Measurements from ENCODE around the gene BRME1. TPM values are rescaled to one million over a fixed set of nuclear protein-coding genes. Genes with fewer than 3 reads are reported as not detected.

The BRME1 gene
- total RNA-seq, 1 experiment from 2014 or later = 1.7 TPM

- POLR2A ChIA-PET = no interaction called here
Observed at GRCh38 chr19:13929340-13929739, 23.4 kb upstream of the BRME1 start.

More at GRCh38 chr19:13929340-13929739, 23.4 kb upstream of the BRME1 start:
- Histone ChIP-seq H3K4me2 (ENCODE audit: low read length) (no peak overlapping the region), H3K4me1 (ENCODE audit: control insufficient read depth in 1 of 2, insufficient read depth in 2 of 2, low read length in 2 of 2) (no peaks in the 10 kb centered on the region), H2AFZ (ENCODE audit: low read depth, low read length, poor library complexity, severe bottlenecking) (no peak overlapping the region), H4K20me1 (ENCODE audit: insufficient read depth) (no peaks in the 10 kb centered on the region), H3K4me3 (replicated peaks in 1 of 2; ENCODE audit: low read depth in 1 of 2, low read length in 2 of 2) (no peak overlapping the region), H3K9me3 (ENCODE audit: control insufficient read depth in 1 of 2, insufficient read depth in 1 of 2, low read depth in 1 of 2, low read length in 2 of 2) (no peaks in the 10 kb centered on the region), H3K27ac (ENCODE audit: low read depth, low read length) (no peak overlapping the region), H3K79me2 (ENCODE audit: insufficient read depth, low read length) (no peaks in the 10 kb centered on the region), H3K36me3 (ENCODE audit: control insufficient read depth in 1 of 2, insufficient read depth in 2 of 2, low read length in 2 of 2) (peaks cover 3 to 6% of the 10 kb centered on the region in 2 experiments; a peak in 2 of 4 replicates), H3K9me2 (ENCODE audit: insufficient read depth) (no peaks in the 10 kb centered on the region), H3K9ac (ENCODE audit: low read length) (no peak overlapping the region), H3K27me3 (ENCODE audit: insufficient read depth, low read length) (no peaks in the 10 kb centered on the region)
- ChIA-PET CTCF (interaction anchor here (0.6 kb wide), 1 partner anchor 18 kb away, joined by 3 read pairs; no protein-coding TSS in a partner anchor), RAD21 (ENCODE audit: low non-redundant PET in 1 of 2, low total read pairs in 2 of 2, uncharacterized antibody in 2 of 2, unreplicated experiment in 2 of 2) (no interaction called here)
- TF ChIP-seq SRF (IDR thresholded peaks at IDR 0.05; ENCODE audit: low read depth) = no peak
- no peak for TF ChIP-seq ZFX (IDR thresholded peaks at IDR 0.05)
- no peak for TF ChIP-seq FOSL1 (IDR thresholded peaks at IDR 0.05; ENCODE audit: low read depth)
- TF ChIP-seq JUND (IDR thresholded peaks at IDR 0.05) = no peak
- TF ChIP-seq RAD21 (IDR thresholded peaks at IDR 0.05; ENCODE audit: low read depth) = no peak
- no peak for TF ChIP-seq POLR2A (IDR thresholded peaks at IDR 0.05; ENCODE audit: borderline replicate concordance, extremely low read depth, insufficient read depth, insufficient read length)
- no peak for TF ChIP-seq TCF7L2 (IDR thresholded peaks at IDR 0.05; ENCODE audit: borderline replicate concordance, extremely low read depth, insufficient read depth, insufficient read length)
- no peak for TF ChIP-seq SIN3A (IDR thresholded peaks at IDR 0.05; ENCODE audit: low read depth)
- no peak for TF ChIP-seq SP1 (IDR thresholded peaks at IDR 0.05; ENCODE audit: low read depth)
- TF ChIP-seq ZBTB33 (IDR thresholded peaks at IDR 0.05; ENCODE audit: extremely low read depth, insufficient replicate concordance, low read length) = no peak
- no peak for TF ChIP-seq ZNF274 (IDR thresholded peaks at IDR 0.05; ENCODE audit: low read depth, low read length)
- TF ChIP-seq ATF3 (IDR thresholded peaks at IDR 0.05) = no peak
- no peak for TF ChIP-seq MAX (IDR thresholded peaks at IDR 0.05)
- no peak for TF ChIP-seq CTCF (IDR thresholded peaks at IDR 0.05 in 2 of 3, conservative IDR thresholded peaks at IDR 0.05 in 1 of 3; ENCODE audit: borderline replicate concordance in 1 of 3, insufficient read depth in 1 of 3, low read depth in 2 of 3, low read length in 2 of 3)
- no peak for TF ChIP-seq EZH2 (IDR thresholded peaks at IDR 0.05)
- DNase-seq (ENCODE audit: low read depth, low spot score) = no peak
- BruUV-seq (replicated peaks) = no TSS peak
- ATAC-seq = no peak
- intact Hi-C loops (cut with micrococcal nuclease) = no loop called here
